GM12874 (cell line): Measurements from ENCODE around the gene KISS1R.

Source experiments
- CTCF ChIP-seq: IDR thresholded peaks from 2 replicates; pipeline ENCODE4 v1.5.1; 2011; ENCODE audit warnings: low read depth, mild to moderate bottlenecking, control low read depth, low read length, moderate library complexity; ENCODE audit not compliant: insufficient read depth

Gene KISS1R

DNA sequence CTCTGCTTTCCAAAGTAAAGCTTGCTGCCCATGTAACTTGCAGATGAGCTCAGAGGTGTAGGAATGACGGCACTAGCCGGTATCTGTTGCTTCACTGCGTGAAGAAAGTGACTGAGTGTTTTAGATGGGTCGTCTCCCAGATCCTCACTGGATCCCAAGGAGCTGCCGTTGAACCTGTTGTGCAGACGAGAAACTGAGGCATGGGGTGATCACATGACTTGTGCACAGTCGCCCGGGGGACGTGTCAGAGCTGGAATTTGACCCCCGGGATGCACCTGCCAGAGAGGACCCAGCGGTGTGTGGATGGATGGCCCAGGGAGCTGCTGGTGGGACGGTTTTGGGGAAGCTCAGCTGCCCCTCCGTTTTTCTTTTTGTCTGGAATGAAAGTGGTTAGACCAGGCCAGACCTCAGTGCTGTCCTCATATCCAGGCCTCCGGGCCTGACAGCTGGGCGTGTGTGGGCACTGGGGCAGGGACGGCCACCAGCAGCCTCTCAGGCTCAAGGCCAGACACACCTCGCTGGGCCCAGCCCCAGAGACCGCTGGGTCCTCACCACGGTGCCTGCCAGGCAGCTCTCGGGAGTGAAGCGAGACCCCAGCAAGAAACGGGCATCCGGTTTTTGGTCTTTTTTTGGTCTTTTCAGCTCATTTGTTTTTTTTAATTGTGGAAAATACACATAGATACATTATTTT is 21.2 kb downstream of the KISS1R start:
- TF ChIP-seq CTCF = no peak

GRCh38 chr19:939439-939838 is 22.3 kb downstream of the KISS1R start:
- TF ChIP-seq CTCF = no peak

DNA sequence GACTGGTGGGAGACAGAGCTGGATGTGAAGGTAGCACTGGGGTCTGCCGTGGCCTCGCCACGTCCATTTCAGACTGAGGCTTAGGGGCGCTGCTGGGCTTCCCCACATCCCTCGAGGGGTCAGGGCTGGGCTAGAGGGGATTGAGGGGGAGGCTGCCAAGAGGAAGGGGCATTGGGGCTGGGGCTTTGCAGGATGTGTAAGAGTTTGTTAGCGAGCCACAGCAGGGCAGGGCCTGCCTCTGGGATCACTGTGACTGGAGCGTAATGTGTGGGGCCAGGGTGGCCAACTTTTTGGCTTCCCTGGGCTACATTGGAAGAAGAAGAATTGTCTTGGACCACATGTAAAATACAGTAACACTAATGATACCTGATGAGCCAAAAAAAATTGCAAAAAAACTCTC is 22.8 kb downstream of the KISS1R start:
- TF ChIP-seq CTCF = no peak

- 0 out of 2 replicates have a peak, but pooled peaks have one; percentile 10 for TF ChIP-seq CTCF
These were observed 23.6 kb downstream of the KISS1R start for GRCh38 chr19:940591-941291.

DNA sequence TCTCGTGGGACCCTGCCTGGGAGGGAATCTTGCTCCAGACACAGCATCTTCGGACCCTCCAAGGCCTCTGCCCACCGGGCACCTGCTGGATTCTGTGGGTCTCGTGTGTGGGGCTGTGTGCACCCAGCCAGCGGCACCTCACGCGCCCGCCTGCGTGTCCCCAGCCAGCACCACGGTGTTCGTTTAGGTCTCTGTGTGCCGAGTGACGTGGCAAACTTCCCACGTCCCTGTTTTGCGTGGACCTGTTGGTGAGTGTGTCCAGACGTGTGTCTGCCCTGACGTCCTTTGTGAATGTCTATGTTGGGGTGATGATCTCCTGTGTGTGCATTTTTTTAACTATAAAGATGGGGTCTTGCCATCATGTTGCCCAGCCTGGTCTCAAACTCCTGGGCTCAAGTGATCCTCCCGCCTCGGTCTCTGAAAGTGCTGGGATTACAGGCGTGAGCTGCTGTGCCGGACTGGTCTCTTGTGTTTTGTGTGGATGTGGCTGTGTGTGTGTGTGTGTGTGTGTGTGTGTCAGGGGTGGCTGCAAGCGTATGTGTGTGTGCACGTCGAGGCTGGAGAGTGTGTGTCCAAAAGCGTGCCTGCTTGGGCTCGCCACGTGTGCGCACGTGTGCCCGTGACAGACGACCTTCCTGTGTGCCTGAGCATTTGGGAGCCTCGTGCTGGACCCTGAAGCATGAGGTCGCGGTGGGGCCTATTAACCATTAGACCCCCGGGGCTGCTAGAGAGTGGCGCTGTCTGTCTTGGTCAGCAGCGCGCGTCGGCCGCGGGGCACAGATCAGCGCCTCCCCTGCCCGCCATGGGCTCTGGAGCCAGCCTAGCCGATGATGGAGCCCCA is 24.4 kb downstream of the KISS1R start:
- TF ChIP-seq CTCF = no peak

DNA sequence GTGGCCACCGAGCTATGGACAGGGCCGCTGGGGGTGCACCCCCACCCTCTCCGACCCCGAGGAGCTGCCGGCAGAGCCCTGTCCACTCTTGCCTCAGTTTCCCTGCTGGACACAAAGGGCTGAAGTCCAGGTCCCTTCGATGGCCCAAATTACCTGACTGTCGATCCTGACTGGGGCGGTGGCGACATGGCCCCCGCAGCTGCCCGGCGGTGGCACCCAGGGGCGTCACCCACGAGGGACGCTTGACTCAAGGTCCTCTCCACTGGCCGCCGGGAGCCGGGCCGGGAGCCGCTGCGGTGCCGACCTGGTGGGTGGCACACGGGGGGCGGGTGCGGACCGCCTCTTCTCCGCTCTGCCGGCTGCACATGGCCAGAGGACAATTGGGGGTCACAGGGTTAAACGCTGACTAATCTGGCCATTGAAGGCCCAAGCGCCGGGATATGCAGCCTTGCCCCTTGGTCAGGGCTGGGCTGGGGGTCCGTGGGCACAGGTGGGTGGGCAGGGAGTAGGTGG is 25.1 kb downstream of the KISS1R start:
- no peak for TF ChIP-seq CTCF
